Measurements from ENCODE around the gene ACOX1.
A peak's percentile ranks its signal among the peaks of the same experiment; 100 is the strongest.
"Not testable (repeated sequence)": the region's sequence is repeated elsewhere in the genome, so short reads cannot be mapped to it uniquely, and the experiment has no call there.

The ACOX1 gene

DNA sequence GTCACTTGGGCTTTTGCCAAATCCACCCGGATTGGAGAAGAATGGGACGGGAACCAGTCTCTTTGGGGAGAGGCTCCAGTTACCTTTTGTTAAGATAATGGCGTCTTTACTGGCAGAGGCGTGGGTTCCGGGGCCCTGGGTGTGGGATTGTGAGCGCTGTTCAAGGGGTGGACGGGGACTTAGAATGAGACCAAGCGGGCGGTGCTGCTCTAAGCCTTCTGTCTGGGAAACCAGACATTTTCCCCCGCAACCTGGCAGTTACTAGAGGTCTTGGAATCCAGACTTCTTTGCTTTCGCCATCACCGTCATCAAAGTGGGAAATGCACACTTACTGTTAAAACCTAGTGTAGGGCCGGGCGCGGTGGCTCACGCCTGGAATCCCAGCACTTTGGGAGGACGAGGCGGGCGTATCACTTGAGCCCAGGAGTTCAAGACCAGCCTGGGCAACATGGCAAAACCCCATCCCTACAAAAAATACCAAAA is 780 bp upstream of the ACOX1 start:
- no peak for DNase-seq

DNA sequence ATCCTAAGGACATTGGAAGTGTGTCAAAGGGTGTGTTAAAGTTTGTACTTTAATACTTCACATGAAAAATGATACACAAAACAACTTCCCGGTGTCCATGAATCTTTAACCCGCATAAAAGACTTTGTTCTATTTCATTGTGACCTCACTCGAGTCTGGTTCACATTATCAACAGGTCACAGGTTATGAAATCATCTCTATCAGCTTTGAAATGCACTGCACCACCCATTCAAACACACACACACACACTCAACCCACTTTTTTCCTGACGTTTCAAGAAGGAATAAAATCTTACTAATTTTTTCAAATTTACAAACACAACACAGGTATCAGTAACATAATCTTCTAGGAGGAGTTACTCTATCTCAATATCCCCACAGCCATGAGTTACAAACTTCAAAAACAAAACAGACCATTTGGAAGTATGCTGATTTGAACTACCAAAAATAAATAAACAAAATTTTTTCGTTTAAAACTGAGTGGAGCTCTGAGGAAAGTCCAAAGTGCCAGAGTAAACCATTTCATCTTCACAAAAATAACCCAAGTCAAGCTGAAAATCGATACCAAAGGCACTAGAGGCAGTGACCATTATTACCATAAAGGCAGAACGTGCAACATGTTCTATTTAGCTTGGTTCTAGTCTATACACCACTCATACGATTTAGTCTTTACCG is 2.7 kb downstream of the ACOX1 start:
- no peak for DNase-seq

DNA sequence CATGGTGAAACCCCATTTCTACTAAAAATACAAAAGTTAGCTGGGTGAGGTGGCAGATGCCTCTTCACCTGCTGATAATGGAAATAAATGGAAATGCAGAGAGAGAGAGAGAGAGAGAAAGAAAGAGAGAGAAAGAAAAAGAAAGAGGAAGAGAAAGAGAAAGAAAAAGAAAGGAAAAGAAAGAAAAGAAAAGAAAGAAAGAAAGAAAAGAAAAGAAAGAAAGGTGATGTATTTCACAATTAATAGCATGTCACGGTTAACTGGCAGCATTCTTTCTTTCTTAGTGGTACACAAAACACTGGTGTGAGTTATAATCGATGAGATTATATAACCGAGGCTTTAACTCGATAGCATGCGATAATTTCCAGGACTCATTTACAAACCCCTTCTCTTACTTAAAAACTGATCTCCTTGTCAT is 3.2 kb downstream of the ACOX1 start:
- DNase-seq: no peak

DNA sequence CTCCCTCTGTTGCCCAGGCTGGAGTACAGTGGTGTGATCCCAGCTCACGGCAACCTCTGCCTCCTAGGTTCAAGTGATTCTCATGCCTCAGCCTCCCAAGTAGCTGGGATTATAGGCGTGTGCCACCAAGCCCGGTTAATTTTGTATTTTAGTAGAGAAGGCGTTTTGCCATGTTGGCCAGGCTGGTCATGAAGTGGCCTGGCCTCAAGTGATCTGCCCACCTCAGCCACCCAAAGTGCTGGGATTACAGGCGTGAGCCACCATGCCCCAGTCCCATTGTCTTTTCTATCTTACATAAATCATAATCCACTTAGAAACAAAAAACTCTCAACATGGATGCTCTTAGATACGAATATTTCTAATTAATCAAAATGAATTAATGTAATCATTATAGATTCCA is 3.8 kb downstream of the ACOX1 start:
- not testable (repeated sequence) for DNase-seq

DNA sequence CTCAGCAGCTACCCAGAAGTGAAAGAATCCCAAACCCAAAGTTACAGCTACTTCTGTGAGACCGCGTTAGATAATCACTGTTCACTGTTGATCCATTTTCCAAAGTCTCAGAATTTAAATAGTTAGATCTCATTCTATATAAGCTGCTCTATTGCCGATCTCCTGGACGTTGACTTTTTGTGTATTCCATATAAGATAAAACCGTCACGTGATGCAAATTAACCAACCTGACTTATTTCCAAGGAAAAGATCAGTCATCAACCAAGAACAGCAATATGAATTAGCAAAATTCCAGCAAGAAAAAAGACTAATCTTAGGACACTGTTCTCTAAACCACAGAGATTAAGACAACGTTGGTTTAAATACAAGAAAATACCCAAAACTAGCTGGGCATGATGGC is 8.3 kb downstream of the ACOX1 start:
- no peak for DNase-seq

DNA sequence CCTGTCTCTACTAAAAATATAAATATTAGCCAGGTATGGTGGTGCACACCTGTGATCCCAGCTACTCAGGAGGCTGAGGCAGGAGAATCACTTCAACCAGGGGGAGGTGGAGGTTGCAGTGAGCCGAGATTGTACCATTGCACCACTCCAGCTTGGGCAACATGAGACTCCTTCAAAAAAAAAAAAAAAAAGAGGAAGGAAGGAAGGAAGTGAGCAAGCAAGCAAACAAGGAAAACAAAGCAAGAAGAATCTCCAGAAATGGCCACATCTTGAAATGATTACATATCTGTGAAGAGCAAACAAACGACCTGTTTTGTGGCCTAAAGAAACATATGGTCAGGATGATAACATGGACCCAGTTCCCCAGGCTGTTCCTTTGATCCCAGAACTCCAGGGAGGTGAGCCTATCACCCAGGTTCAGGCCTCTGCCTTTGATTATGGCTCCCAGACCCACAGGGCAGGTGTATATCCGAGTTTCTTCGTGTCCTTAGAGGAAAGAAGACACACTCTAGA is 8.9 kb downstream of the ACOX1 start:
- no peak for DNase-seq

DNA sequence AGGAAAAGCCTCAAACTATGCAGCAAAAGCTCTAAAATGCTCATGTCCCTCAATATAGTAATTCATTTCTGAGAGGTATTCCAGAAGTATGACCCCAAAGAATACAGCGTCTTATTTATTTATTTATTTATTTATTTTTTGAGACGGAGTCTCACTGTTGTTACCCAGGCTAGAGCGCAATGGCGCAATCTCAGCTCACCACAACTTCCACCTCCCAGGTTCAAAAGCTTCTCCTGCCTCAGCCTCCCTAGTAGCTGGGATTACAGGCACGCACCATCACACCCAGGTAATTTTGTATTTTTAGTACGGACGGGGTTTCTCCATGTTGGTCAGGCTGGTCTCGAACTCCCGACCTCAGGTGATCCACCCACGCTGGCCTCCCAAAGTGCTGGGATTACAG is 9.9 kb downstream of the ACOX1 start:
- DNase-seq: not testable (repeated sequence)

DNA sequence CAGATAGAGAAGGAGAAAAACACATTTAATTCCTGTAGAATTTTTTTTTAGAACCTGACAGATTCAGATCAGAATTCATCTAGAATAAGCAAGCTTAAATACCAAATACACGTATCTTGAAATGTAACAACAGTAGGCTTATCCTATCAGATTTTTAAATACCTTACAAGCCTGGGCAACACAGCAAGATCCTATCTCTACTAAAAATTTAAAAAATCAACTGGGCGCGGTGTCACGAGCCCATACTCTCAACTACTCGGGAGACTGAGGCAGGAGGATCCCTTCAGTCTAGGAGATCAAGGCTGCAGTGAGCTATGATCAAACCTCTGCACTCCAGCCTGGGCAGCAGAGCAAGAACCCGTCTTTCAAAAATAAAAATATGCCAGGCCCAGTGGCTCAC is 13.5 kb downstream of the ACOX1 start:
- no peak for DNase-seq

DNA sequence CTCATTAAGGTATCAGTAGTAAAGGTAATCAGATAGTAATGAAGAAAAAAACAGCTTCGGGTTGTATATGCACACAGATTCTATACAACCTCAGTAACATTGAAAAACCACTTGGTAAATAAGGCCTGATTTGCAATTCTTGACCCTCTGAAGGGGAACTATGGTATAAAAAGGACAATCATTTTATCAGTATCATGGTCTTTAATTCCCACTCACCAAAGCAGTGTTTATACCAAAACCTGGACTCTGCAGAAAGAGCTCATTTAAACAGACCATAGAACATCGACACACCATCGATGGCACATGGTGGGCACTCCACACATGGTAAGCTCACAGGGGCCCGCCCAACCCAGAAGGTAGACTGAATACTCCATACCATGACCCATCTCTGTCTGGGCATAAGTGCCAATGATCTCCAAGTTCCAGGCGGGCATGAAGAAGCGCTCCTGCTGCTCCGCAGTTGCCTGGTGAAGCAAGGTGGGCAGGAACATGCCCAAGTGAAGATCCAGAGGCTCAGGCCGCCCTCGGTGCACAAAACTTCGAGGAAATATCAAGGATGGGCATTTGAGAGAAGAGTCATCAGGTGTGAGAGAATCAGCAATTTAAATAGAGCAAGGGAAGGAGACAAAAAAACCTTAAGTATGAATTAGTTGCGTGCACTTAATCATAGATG is 19.0 kb downstream of the ACOX1 start:
- no peak for DNase-seq

DNA sequence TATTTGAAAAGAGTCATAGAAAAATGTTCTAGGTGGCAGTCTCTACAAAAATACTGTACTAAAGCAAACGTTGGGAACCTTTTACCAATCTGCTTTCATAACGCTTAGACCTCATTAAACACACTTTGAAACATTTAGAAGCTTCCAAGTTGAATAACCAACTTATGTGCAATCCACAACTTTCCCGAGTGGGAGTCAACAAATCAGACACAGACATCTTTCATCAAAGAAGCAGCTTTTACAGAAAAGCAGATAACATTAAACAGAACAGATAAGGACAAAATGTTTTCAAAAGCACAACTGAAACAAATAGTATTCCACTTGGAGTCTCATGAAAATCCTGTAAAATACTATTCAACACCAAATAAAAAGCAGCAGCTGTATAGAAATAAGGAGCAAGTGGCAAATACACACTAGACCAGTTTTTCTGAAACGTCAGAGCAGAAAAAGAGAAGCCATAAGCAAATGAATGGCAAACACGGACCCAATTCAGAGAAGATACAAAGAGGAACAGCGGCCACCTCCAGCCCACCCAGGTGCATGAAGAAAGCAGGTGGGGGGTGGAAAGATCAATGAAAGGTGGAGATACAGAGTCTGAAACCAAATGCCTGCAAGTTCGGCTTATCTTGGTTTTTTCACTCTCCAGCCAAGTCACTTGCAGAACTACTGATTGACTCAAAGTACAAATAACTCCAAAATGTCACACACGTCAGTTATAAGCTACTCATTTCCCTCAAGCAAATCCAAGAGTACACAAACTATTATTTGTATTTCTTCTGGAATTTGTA is 19.7 kb downstream of the ACOX1 start:
- DNase-seq: no peak

DNA sequence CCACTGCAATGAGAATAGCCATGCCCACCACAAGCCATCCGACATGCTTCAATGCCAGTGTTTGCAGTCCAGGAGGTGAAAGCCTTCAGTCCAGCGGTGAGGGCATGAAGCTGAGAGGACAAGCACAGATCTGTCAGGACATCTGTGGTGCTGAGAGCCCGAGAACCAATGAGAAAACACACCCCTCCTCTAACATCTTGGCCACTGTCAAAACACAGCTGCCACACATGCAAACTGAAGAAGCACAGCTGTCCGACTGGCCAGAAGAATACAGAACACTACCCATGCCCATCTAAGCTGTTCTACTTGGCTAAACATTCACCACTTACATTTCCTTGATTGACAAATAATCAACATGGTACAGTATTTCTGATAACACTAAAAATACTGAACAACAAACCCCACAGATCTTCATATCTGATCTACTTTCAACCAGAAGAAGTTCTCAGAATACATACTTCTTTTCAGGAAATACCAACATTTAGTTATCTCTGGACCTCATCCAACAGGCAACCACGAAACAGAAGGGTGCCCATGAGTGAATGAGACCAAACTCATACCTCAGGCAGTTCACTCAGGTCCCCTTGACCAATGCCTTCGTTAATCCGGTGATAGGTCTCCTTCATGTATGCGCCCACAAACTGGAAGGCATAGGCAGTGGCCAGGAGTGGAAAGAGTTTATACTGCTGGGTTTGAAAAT is 28.0 kb downstream of the ACOX1 start:
- DNase-seq: no peak

DNA sequence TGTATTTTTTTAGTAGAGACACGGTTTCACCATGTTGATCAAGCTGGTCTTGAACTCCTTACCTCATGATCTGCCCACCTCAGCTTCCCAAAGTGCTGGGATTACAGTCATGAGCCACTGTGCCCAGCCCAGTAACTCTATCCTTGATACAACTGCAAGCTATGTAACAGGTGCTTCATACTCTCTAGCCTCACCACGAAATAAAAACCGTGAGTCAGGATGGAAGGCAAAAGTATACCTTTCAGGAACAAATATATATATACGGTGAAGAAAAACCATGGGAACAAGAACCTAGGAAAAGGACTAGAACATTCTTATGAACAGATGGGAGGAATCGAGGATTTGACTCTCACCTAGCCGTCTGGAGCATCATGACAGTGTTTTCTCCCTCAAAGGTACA is 28.5 kb downstream of the ACOX1 start:
- DNase-seq: no peak

DNA sequence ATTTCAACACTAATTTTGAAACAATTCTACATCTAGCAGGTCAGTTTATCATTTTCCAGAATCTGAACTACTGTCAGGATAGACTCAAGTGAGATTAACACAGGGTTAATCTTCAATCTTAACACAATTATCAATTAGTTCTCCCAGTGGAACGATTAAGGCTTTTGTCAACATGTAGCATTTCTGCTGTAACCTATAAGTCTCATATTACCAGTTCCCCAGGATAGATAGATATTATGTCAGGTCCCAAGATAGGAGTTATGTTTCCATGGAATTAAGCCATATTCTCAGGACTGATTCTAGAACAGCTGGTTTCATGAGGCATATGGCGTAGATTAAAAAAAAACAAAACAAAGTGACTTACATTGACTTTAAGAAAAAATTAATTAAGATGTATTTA is 33.8 kb downstream of the ACOX1 start:
- DNase-seq: no peak

DNA sequence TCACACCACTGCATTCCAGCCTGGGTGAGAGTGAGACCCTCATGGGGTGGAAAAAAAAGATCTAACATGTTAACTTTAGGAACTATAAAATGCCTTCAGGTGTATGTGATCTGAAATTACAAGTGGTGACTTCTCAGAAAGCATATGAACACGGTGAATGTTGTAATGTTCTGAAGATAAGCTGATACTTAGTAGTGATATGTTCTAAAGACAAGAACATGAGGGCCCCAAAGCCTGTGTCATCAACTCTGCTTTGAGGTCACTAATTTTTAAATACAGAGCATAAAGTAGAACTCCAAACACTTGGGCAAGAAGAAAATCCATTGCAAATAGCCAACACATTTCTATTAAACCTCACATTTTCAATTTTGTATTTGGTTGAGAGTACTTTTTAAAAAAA is 35.5 kb downstream of the ACOX1 start:
- DNase-seq: no peak

DNA sequence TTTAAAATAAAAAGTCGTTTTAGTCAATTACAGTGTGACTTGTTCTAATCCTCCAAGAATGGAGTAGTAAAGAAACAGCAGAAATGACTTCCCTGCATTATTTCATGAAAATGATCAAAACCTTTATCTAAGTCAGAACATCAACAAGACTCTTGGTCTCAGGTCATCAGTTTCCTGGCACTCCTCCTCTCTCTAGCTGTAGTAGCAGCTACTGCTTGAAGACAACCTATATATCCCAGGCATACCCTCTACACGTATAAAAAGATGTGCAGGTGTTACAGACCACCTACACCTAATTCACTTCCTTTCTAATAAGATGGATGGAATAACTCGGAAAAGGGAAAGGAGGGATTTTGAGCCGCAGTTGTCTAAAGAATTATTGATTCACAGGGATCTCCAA is 36.5 kb downstream of the ACOX1 start:
- DNase-seq: no peak

DNA sequence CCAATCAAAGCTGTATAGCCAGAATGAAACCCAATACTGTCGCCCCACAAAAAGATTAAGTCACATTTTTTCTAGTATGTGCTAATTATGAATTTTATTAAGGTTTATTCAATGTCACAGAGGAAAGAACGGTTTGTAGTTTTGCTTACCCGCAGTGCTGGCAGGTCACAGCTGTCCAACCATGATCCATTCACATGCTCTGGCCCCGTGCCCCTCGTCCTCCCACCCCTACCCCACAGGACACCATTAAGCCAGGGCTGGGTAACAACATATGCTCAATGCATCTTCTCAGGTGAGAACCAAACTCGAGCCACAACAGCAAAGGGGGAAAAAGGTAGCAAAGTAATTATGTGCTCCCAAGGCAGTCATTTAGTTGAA is 37.5 kb downstream of the ACOX1 start:
- no peak for DNase-seq

DNA sequence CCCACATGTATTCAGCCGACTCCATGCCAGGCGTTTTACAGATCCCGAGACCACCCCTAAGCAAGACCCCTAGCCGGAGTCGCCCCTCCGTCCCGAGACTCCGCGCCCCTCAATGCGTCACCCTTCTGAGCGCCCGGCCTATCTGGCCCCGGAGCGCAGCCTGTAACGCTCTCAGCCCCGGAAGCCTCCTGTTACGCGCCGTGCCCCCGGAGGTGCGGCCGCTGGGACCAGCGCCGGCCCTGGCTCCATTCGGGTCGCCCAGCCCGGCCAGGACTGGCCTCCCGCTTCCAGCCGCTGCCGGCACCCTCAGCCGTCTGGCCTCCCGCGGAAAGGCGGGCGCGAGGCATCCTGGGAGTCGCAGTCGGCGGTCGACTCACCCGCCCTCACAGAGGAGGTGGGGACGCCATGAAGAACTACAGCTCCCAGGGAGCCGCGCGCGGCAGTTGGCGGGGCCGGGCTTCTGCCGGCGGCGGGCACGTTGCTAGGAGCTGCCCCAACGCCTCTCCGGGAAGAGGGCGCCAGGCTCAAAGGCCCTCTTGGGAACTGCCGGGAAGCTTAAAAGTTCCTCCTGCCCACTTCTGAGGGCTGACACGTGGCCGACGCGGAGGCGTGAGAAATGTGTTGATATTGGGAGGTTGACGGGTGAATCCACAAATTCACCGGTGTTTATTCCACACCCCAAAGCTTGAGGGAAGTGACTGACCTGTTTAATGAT is 38.1 kb downstream of the ACOX1 start, which contains the start of gene FBF1:
FBF1 (minus strand) TSS at position 316 of the 715 bp plus-strand sequence. CDS start 2,893 bp downstream, outside the sequence.
- DNase-seq: peak; percentile 74

DNA sequence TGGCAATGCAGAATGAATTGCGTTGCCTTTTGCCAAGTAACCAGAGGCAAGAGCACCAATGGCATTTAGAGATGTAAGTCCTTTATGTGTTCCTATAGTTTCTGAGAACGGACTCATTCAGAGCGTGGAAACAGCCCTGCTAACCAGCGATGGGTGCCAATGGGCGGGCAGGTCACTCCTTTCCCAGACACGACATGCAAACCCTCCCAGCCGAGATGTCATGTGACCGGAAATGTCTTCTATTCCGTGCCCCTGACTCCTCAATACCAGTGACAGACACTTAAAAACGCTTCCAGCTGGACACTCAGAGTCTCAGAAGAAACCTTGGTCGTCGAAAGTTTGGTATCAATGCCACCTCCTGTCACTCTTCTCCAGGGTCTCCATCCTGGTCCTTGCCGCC is 41.3 kb downstream of the ACOX1 start:
- DNase-seq: no peak

DNA sequence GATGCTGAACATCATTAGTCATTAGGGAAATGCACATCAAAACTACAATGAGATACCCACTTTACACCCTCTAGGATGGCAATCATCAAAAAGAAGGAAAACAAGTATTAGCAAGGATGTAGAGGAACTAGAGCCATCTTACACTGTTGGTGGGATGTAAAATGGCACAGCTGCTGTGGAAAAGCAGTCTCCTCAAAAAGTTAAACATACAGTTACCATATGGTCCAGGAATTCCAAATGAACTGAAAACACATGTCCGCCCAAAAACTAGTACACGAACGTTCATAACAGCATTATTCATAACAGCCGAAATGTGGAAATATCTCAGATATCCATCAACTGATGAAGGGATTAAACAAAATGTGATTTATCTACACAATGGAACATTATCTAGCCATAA is 45.2 kb downstream of the ACOX1 start:
- DNase-seq: no peak

DNA sequence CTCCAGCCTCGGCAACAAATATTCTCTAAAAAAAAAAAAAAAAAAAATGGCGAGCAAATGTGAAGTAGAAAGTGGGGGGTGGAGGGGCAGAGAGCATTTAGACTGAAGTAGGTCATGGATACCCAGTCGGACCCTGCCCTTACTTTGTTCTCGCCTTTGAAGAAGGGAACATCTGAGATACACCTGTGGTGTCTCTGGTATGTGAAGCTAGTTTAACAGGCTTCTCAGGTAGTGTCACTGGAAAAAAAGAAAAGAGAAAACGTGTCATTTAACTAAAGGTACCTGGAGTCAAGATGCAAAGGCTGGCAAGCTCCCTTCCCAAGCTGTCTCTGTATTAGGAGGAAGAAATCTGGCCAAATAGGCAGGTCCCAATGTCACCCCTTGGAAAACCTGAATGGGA is 46.1 kb downstream of the ACOX1 start:
- no peak for DNase-seq

DNA sequence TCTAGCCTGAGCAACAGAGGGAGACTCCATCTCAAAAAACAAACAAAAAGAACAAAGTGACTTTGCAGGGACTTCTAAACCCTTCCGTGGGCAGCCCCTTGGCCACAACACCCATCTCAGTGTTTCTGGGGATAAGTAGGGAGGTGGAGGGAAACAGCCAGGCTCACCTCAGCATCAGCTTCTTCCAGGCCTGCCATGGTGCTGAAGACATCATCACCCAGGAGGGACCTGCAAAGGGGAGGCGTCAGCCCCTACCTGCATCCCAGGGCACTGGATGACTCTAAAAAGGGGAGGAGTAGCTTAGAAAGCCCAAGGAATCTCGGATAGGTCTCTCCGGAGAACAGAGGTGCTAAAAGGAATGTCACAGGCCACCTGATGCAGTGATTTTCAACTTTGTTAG is 47.9 kb downstream of the ACOX1 start:
- no peak for DNase-seq

DNA sequence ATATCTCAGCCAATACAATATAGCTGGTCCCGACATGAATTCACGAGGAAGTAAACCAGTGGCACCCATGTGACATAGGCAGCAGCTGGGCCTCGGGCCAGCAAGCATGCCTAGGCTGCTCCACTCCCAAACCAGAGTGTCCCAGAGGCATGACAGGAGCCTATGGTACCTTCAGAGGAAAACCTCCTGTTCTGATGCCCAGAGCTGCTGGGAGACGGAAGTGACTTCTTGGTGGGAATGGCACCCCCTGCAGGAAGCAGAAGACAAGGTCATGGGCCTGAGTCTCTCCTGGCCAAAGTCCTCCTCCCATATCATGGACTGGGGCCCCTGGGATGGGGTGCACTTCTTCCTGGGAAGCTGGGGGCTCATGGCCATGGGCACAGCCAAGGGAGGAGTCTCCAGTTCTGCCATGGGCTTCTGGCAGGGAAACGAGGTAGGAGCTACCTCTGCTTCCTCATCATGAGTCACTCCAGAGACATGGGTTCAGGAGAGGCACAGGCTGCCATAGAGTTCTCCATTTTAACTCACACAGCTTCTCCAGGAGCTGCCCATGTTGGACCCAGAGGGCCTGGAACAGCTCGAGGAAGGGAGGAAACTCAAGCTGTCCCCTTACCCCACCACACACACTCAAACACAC is 51.6 kb downstream of the ACOX1 start:
- no peak for DNase-seq

Measured in NCI-H187 treated with DMSO at 0.1 percent for 48 hours (cell line).